Tibial nerve (tissue), 3 donors: ENCODE measurements around the gene CAMK1.
A peak's percentile ranks its signal among the peaks of the same experiment; 100 is the strongest.

ENCODE experiments used
- EP300 ChIP-seq, 2 donors: sonication (generic); formaldehyde crosslinking; IDR thresholded peaks; one replicate each; pipeline ENCODE4 v1.6.1; 2017; ENCODE audit warnings: antibody characterized with exemption in 2 of 2, mild to moderate bottlenecking in 1 of 2
- POLR2A ChIP-seq, 2 donors: fragments of 450-650 bp; IDR thresholded peaks; one replicate each; pipeline ENCODE4 v1.6.1; 2017; ENCODE audit warnings: antibody characterized with exemption in 2 of 2, mild to moderate bottlenecking in 2 of 2, moderate library complexity in 2 of 2

- TF ChIP-seq POLR2A (IDR thresholded peaks at IDR 0.05), result peak in 1 of 2 donors; percentile 59
- peak in 1 of 2 donors; percentile 46 for TF ChIP-seq EP300 (IDR thresholded peaks at IDR 0.05)
These were observed 40.1 kb upstream of the CAMK1 start, which contains the start of gene TTLL3 for GRCh38 chr3:9809615-9810432.
